Erythroblast (primary cell): Measurements from ENCODE around the gene RERE.
"Not testable (repeated sequence)": the region's sequence is repeated elsewhere in the genome, so short reads cannot be mapped to it uniquely, and the experiment has no call there.

Source experiments
- DNase-seq, 2 experiments: peaks; one replicate each; lab custom pipeline; 2025; lab: John Stamatoyannopoulos, UW
- GATA1 ChIP-seq: IDR thresholded peaks from 2 replicates; pipeline ENCODE4 v1.6.1; 2011; ENCODE audit warnings: low read depth, mild to moderate bottlenecking, control low read depth, low read length, moderate library complexity
- POLR2A ChIP-seq: IDR thresholded peaks from 2 replicates; pipeline ENCODE4 v1.6.1; 2011; ENCODE audit warnings: mild to moderate bottlenecking, low read length

RERE gene

GRCh38 chr1:8851060-8851459 lies 33.6 kb upstream of the RERE start:
- no peak for TF ChIP-seq GATA1
- no peak for TF ChIP-seq POLR2A
- DNase-seq: no peak

GRCh38 chr1:8848663-8849386 lies 31.4 kb upstream of the RERE start:
- TF ChIP-seq POLR2A: no peak
- no peak for TF ChIP-seq GATA1
- peak; percentile 80 to 89 for DNase-seq

GRCh38 chr1:8847990-8848389 lies 30.6 kb upstream of the RERE start:
- TF ChIP-seq GATA1 (no peak), POLR2A (no peak)
- DNase-seq: no peak

GRCh38 chr1:8846263-8846662 lies 28.8 kb upstream of the RERE start:
- DNase-seq: no peak
- TF ChIP-seq POLR2A (no peak), GATA1 (no peak)

- no peak for DNase-seq
- TF ChIP-seq GATA1: no peak
Measured at GRCh38 chr1:8845104-8846097, 28.0 kb upstream of the RERE start.

GRCh38 chr1:8844501-8845006 lies 27.1 kb upstream of the RERE start:
- no peak for DNase-seq
- TF ChIP-seq POLR2A (no peak), GATA1 (no peak)

GRCh38 chr1:8841395-8841794 lies 24.0 kb upstream of the RERE start:
- no peak for DNase-seq
- no peak for TF ChIP-seq POLR2A
- TF ChIP-seq GATA1: no peak

GRCh38 chr1:8839990-8840389 lies 22.6 kb upstream of the RERE start:
- DNase-seq: no peak
- no peak for TF ChIP-seq POLR2A
- TF ChIP-seq GATA1: no peak

GRCh38 chr1:8835941-8836643 lies 18.7 kb upstream of the RERE start:
- DNase-seq: no peak
- TF ChIP-seq POLR2A (no peak), GATA1 (no peak)

GRCh38 chr1:8831340-8831739 lies 13.9 kb upstream of the RERE start:
- no peak for DNase-seq
- no peak for TF ChIP-seq POLR2A
- TF ChIP-seq GATA1: no peak

- not testable (repeated sequence) for DNase-seq
Measured at GRCh38 chr1:8830732-8831131, 13.3 kb upstream of the RERE start.

- no peak for DNase-seq
- TF ChIP-seq POLR2A (no peak), GATA1 (no peak)
Measured at GRCh38 chr1:8825985-8826481, 8.6 kb upstream of the RERE start.

GRCh38 chr1:8823295-8823664 lies 5.8 kb upstream of the RERE start:
- no peak for DNase-seq
- TF ChIP-seq GATA1 (no peak), POLR2A (no peak)
